Retinal pigment epithelial cell (primary cell): ENCODE measurements around the gene NRN1L.
A peak's percentile ranks its signal among the peaks of the same experiment; 100 is the strongest.
"Not testable (repeated sequence)": the region's sequence is repeated elsewhere in the genome, so short reads cannot be mapped to it uniquely, and the experiment has no call there.

Experiments
- DNase-seq: peaks from one replicate; pipeline ENCODE4 v3.0.0-alpha.2; 2010; ENCODE audit warnings: low read depth
- H3K4me3 ChIP-seq: 2 replicates; pipeline ENCODE4 v1.5.1; 2011; ENCODE audit warnings: mild to moderate bottlenecking, low read length, control low read depth, moderate library complexity
- CTCF ChIP-seq: conservative IDR thresholded peaks from 2 replicates; pipeline ENCODE4 v1.5.1; 2011; ENCODE audit warnings: low read depth, low read length, control low read depth, inconsistent platforms

Gene NRN1L

DNA sequence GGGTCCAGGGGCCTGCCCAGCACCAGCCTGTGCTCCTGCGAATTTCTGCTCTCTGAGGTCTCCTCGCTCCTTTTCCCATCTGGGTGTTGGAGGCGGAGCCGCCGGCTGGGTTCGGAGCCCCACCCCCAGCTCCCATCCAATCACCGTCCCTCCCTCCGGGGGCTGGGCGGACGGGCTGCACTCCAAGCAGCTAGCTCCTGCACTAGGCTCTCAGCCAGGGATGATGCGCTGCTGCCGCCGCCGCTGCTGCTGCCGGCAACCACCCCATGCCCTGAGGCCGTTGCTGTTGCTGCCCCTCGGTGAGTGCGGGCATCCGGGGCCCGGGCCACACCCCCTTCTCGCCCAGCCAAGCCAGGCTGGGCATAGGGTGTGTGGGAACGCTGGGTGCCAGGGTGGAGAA lies at the start of gene NRN1L:
Gene NRN1L, plus strand, starts transcription at position 202 of the 400 bp plus-strand sequence. Its CDS starts 19 bp downstream, at position 221.
- no peak for DNase-seq
- no peak for TF ChIP-seq CTCF
- H3K4me3 ChIP-seq, result no peak within 1 kb of the TSS

DNA sequence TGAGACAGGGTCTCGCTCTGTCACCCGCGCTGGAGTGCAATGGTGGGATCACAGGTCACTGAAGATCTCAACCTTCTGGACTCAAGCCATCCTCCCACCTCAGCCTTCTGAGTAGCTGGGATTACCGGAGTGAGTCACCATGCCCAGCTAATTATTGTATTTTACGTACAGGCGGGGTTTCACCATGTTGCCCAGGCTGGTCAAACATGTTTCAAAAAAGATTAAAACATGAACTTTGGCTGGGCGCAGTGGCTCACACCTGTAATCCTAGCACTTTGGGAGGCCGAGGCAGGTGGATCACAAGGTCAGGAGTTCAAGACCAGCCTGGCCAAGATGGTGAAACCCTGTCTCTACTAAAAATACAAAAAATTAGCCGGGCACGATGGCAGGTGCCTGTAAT lies 47.5 kb upstream of the NRN1L start:
- not testable (repeated sequence) for DNase-seq, H3K4me3 ChIP-seq

- H3K4me3 ChIP-seq, result no peak overlapping the region
- TF ChIP-seq CTCF, result no peak
- DNase-seq, result peak; percentile 31
Observed at GRCh38 chr16:67837811-67838210, 46.9 kb upstream of the NRN1L start.

DNA sequence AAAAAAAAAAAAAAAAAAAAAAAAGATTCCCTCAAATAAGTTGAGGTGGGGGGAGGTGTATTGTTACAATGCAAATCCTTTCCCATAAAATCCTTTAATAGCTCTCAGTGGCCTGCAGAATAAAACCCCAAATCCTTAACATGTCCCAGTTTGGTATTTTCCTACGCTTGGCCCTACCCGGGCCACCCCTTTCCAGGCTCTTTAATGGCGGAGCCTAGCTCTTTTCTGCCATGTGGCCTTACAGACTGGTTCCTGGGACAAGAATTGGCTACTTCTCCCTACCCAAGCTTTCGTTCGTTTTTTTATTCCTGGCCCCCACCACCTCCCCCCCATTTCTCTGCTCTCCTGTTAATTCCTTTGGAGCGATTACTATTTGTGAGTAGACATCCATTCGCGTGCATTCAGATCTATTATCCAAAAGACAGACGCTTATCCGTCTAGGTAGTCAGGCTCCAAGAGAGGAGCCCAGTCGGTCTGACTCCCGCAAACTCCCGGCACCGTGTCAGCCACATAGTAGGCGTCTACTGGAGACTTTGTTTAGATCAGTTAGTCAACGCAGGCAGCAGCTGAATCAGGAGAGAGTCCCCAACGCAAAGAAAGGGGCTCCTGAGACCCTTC lies 43.4 kb upstream of the NRN1L start:
- no peak for TF ChIP-seq CTCF
- DNase-seq, result no peak
- peak overlapping the region; percentile 96 for H3K4me3 ChIP-seq

DNA sequence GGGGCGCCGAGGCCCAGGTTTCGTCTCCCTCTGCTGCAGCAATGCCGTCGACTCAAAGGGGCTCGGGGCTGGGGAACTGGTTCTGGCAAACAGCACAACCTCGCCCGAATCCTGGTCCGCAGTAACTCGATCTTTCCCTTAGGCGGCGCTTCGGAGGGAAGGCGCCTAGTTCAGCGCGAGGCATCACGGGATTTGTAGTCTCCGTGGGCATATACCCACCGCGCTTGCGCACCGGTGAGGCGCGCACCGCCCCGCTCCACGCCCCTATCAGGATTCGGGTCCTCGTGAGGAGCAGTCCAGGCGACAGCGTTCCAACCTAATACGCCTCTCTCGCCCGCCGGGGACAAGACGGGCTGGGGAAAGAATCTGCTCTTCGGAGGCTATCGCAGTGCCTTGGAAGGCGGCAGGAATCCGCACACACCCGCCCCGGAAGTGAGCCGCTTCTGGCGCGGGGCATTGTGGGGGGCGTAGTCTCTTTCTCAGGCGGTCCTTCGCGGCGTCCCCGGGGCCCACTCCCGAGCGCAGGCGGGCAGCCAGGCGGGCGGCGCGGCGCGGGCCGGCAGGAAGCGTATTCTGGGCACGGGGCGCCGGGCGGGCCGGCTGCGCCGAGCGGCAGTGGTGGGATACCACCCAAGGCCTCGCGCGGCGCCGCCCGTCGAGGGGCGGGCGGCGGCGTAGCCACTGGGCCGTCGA lies 42.7 kb upstream of the NRN1L start, which contains the start of gene THAP11:
Gene THAP11, plus strand, starts transcription at position 505 of the 693 bp plus-strand sequence. CDS start 235 bp downstream, outside the sequence.
- H3K4me3 ChIP-seq, result peak within 1 kb of the TSS; percentile 96
- DNase-seq, result peak; percentile 74
- peak; percentile 84 for TF ChIP-seq CTCF

- peak overlapping the region; percentile 96 for H3K4me3 ChIP-seq
- peak; percentile 47 for TF ChIP-seq CTCF
- DNase-seq, result no peak
Observed at GRCh38 chr16:67842509-67843342, 42.0 kb upstream of the NRN1L start.

GRCh38 chr16:67843343-67843765 lies 41.3 kb upstream of the NRN1L start:
- DNase-seq, result no peak
- no peak for TF ChIP-seq CTCF

More at GRCh38 chr16:67843343-67843765, 41.3 kb upstream of the NRN1L start:
- peak overlapping the region; percentile 96 for H3K4me3 ChIP-seq
